Hematopoietic multipotent progenitor cell treated with erythropoietin and hydrocortisone succinate and interleukin-3 and kit ligand, for 17 days (in vitro differentiated cells): ENCODE results near the gene CGNL1.

Experiments used
- DNase-seq: peaks from one replicate; pipeline ENCODE4 v3.0.0-alpha.2; 2015; ENCODE audit warnings: low spot score

The CGNL1 gene

DNA sequence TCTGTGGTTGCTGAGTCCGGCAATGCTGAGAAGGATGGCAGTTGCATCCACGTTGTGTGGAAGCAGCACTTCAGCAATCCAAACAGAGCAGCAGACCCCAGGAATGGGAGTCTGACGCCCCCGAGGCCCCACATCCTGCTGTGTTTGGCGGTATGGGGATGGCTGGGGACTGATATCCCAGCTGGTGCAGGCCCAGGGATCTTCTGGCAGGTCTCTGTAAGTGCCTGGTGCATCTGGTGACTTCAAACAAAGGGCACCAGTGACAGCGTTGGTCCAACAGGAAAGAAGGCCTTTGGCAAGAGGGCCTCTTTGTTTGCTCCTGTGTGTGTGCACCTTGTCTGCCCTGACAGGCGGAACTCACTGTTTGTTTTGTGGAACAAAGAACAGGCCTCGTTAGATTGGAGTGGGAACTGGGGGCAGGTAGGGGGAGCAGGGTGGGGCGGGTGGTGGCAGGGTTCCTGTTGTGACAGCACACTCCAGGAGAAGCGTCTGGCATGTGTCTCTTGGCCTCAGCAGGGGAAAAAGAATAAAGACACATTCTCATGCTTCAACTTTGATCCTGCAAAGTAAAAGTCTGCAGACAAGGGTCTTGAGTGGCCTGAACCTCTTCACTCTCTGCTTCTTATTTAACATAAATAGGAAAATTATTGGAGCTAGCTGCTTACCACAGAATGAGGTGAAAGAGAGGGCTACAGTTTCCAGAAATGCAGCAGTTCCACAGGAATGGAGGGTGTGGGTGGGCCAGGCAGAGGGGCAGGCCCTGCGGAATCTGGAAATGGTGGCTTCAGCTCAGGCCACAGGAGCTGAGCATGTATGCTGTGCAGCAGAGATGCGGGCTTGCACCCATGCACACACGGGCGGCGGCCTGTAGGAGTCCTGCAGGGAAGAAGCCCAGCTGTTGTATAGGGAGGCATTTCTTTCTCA, 120.9 kb downstream of the CGNL1 start:
- DNase-seq = no peak

DNA sequence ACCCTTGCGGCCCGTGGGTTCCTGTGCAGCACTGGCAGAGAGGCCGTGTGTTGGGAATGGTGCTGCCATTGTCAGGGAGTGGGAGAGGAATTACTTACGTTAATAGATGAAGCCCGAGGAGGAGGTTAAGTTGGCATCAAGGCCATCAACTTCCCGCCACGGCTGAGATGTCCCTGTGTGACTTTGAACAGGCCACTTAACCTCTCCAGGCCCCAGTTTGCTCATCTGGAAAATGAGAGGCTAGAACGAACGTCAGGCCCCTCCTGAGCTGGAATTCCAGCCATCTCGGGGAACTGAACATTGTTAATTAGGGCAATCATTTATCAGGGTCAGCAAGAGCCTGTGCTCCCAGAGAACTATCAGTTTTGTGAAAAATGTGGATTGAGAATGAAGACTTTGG, 124.0 kb downstream of the CGNL1 start:
- no peak for DNase-seq

DNA sequence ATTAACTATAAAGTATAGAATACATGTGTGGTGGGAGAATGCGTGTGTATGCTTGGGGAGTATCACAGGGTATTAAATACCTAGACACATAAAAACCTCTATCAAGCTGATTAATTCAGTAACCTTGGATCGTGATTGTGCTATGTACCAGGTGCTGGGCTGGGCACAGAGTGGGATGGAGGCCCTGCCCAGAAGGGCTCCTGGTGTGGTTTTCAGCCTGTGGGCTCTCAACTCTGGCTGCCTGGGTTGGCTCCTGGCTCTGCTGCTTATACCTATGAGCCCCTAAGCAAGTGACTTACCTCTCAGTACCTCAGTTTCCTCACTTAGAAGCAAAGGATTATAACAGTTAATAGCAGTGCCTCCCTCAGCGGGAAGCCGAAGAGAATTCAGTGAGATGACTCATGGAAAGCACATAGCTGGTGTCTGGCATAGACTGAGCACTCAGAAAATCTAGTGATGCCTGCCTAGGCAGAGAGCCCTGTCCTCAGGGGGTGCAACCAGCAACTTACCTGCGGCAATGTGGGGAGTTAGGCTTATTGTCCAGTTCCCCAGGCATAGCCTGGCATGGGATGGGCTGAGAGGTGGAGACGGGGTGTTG, 124.8 kb downstream of the CGNL1 start:
- DNase-seq = no peak

- DNase-seq = no peak
Measured at GRCh38 chr15:57502116-57502515, 125.8 kb downstream of the CGNL1 start.

GRCh38 chr15:57503051-57503702, 126.9 kb downstream of the CGNL1 start:
- no peak for DNase-seq

DNA sequence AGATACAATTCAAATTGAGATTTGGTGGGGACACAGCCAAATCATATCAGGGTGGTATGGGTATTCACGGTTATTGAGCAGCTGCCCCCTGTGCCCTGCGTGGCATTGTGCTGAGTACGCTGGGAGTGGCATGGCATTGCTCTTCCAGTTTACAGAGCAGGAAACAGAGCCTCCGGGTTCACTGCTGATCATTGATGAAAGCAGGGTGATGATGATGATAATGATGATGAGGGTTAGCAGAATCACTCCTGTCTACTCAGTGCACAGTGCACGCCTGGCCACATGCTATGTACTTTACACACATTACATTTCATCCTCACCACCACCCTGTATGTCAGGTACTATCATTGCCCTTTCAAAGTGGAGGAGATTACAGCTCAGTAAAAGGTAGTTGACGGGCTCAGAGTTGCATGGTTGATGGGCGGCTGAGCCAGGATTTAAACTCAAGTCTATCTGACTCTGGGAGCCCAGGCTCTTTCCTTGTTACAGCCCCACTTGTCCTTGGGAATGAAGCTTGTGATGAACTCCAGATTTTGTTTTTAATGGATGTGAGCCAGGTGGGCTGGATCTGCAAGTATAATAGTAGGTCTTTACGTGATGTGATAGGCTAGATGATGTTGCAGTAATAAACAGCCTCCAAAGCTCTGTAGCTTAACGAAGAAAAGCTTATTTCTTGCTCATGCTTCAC, 127.8 kb downstream of the CGNL1 start:
- no peak for DNase-seq

- DNase-seq = no peak
Measured at GRCh38 chr15:57504599-57504940, 128.3 kb downstream of the CGNL1 start.

DNA sequence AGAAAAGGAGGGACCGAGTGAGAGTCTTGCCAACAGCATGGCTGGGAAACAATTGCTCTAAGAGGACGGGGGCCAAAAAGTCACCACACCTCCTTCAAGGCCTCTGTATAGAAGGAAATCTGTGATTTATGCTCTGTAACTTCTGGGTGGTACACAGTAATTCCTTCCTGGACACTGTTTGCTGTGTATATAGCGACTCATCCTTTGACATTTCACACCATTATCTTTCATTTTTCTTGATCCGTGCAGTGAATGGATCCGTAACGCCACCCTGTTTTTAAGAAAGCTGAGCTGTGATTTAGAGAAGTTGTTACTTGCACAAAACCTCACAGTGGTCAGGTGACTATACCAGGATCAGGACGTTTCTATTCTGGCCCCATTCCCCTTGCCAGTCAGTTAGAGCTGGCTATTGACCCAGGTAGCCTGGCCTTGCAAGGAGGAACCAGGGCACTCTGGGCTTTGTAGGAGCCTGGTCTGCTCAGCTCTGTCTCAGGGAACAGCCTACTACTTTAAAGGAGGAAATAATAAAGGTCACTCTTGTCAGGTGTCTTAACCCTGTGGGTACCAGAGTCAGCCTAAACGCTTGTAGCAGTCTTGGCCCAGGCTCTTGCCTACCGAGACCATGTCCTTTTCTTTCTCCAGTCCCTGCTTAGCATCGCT, 128.9 kb downstream of the CGNL1 start:
- no peak for DNase-seq

GRCh38 chr15:57505949-57506391, 129.7 kb downstream of the CGNL1 start:
- DNase-seq = no peak

GRCh38 chr15:57506422-57506821, 130.1 kb downstream of the CGNL1 start:
- DNase-seq = no peak

DNA sequence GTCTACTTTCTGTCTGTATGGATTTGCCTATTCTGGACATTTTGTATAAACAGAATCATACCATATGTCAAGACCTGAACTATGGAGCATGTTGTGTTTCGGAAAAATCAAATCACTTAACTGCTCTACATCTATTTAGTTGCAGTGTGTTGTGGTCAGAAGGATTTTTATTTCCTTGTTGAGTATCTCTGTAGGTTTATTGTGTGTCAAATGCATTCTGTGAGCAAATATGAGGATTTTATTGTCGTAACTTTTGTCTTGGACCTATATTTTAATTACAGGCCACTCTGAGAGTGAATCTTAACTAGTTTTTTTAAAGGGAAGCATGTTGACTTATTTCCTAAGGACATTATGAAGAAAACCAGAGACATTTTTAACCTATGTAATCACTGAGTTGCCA, 130.8 kb downstream of the CGNL1 start:
- no peak for DNase-seq

GRCh38 chr15:57509126-57509525, 132.8 kb downstream of the CGNL1 start:
- no peak for DNase-seq

DNA sequence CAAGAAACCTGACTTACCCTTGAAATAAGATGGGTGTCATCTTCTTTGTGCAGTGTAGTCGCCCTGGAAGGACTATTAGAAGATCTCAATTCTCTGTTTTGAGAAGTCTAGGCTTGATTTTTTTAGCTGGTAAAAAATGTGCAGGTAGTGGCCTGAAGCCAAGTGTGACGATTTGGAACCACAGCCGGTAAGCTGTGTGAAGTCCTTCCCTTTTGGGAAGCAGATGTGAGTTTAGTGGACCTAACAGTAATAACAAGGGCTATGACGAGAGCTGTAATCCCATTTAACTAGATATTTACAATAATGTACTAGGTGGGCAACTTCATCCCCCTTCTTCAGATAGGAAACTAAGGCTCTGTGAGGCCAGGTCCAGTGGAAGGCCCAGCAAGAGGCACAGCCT, 133.7 kb downstream of the CGNL1 start:
- DNase-seq = no peak

- no peak for DNase-seq
Measured at GRCh38 chr15:57510647-57511046, 134.3 kb downstream of the CGNL1 start.

- DNase-seq = no peak
Measured at GRCh38 chr15:57516327-57517029, 140.2 kb downstream of the CGNL1 start.

DNA sequence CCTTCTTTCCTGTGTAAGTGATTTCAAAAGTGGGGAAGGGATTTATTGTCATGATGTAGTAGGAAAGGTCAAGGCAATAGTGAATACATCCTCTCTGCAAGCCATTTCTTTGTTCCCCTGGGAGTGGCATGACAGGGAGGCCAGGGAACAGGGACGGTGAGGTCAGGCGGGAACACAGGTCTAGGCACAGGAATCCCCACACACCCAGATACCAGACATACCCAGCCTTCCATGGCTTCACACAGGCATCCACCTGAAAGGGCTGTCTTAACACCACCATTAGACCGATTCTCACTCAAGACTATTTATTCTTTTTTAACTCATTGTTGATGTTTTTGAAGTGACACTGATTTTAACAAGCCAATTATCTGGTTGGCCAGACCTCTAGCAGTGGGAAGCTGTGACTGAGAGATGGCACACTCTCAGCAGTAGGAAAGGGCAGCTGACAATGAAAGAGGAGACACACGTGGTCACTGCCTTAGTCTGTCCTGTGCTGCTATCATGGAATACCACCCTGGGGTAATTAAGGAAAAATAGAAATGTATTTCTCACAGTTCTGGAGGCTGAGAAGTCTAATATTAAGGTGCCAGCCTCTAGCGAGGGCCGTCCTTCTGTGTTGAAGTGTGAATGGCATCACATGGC, 140.8 kb downstream of the CGNL1 start:
- DNase-seq = no peak

- DNase-seq = no peak
Measured at GRCh38 chr15:57518779-57519405, 142.6 kb downstream of the CGNL1 start.

DNA sequence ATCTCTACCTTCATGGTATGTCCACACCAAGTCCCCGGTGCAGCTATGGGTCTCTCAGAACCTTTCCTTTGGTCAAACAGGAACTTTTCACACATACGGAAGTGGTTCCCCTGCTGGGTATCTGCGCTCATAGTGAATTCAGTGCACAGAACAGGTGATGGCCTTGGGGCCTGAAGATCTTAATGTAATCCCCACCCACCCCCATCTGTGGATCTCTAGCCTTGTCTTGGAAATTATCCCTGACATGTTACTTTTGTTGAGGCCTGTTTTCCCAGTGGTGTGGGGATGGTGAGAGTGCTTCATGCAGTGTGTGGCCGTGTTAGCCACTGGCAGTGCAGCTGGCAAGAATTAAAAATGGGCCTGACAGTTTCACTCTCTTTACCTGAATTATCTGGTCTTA, 143.5 kb downstream of the CGNL1 start:
- DNase-seq = no peak

DNA sequence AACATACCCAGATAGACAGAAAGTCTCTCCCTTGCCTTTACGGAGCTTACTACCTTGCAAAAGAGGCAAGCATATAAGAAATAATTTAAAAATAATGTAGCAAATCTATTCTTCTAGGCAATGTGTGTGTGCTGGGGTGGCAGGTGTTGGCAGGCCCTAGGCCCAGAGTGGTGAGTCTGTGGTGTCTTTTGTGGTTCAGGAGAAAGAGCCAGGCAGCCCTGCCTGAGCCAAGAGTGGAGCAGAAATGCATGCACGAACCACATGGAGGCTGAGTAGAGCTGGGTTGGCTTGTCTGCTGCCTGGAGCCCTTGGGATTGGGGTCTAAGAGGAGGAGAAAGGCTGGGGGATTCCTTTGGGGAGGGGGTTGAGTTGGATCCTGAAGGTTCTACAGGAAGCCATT, 145.2 kb downstream of the CGNL1 start:
- DNase-seq = no peak

- no peak for DNase-seq
Measured at GRCh38 chr15:57522148-57522547, 145.8 kb downstream of the CGNL1 start.
